HCT116 (cell line): ENCODE results near the gene APBA1. TPM values are rescaled to one million over a fixed set of nuclear protein-coding genes. Genes with fewer than 3 reads are reported as not detected.

ENCODE experiments used
- ATAC-seq: fragments of 200-7000 bp; cut with Tn5 transposase; 2 replicates; pipeline ENCODE4 v1.9.1; 2020; ENCODE audit warnings: mild to moderate bottlenecking, moderate library complexity
- BruUV-seq: library from RNA; stranded (reverse); fragments of 400-500 nt; replicated peaks from 2 replicates; lab custom pipeline; 2021; lab: Mats Ljungman, UMichigan
- CTCF ChIA-PET: fragments of 300-600 bp; sonication (Branson Sonifier 250); formaldehyde crosslinking; loops from one replicate; lab custom pipeline; 2021; ENCODE audit warnings: antibody characterized with exemption; lab: Charles Lee
- POLR2A ChIA-PET: fragments of 300-600, 350-600 bp; sonication (Branson Sonifier 250); formaldehyde crosslinking; loops from one replicate; lab custom pipeline; 2021; ENCODE audit warnings: antibody characterized with exemption; lab: Charles Lee
- RAD21 ChIA-PET, 2 experiments: fragments of 300-600 bp; sonication (Branson Sonifier 250); formaldehyde crosslinking; loops; one replicate each; lab custom pipeline; 2023; ENCODE audit warnings: low total read pairs in 2 of 2; ENCODE audit not compliant: uncharacterized antibody in 2 of 2, unreplicated experiment in 2 of 2, low non-redundant PET in 1 of 2; lab: Charles Lee
- DNase-seq: peaks from one replicate; pipeline ENCODE4 v3.0.0-alpha.2; 2010; ENCODE audit warnings: low read depth, low spot score
- H2AFZ ChIP-seq: fragments of 200-600 bp; shearing (Covaris generic), sonication (generic); 2 replicates; pipeline ENCODE4 v1.6.1; 2017; ENCODE audit warnings: low read depth, mixed run types, mixed read lengths, antibody characterized with exemption, low read length; ENCODE audit not compliant: poor library complexity, severe bottlenecking
- H3K27ac ChIP-seq: 2 replicates; pipeline ENCODE4 v1.5.1; 2012; ENCODE audit warnings: low read depth, low read length
- H3K27me3 ChIP-seq: fragments of 200-600 bp; sonication (generic); 2 replicates; pipeline ENCODE4 v1.6.1; 2016; ENCODE audit warnings: mixed run types, low read length, mixed read lengths; ENCODE audit not compliant: insufficient read depth
- H3K36me3 ChIP-seq, 2 experiments: fragments of 200-500 bp in 1 of 2; fragments of 200-600 bp in 1 of 2; sonication (Bioruptor generic) in 1 of 2; sonication (generic) in 1 of 2; 2 replicates each; pipeline versions ENCODE4 v1.5.1 to v1.6.1; 2014 to 2016; ENCODE audit warnings: low read length in 2 of 2, inconsistent platforms in 1 of 2, mixed read lengths in 1 of 2, mixed run types in 1 of 2; ENCODE audit not compliant: insufficient read depth in 2 of 2, control insufficient read depth in 1 of 2
- H3K4me1 ChIP-seq, 2 experiments: fragments of 200-600 bp in 1 of 2; sonication (generic) in 1 of 2; 2 replicates each; pipeline versions ENCODE4 v1.5.1 to v1.6.1; 2012 to 2017; ENCODE audit warnings: low read length in 2 of 2, inconsistent platforms in 1 of 2, mild to moderate bottlenecking in 1 of 2, mixed read lengths in 1 of 2, mixed run types in 1 of 2, moderate library complexity in 1 of 2; ENCODE audit not compliant: insufficient read depth in 2 of 2, control insufficient read depth in 1 of 2
- H3K4me2 ChIP-seq: fragments of 200-600 bp; sonication (generic); 2 replicates; pipeline ENCODE4 v1.6.1; 2017; ENCODE audit warnings: mixed run types, low read length, mixed read lengths
- H3K4me3 ChIP-seq, 2 experiments: fragments of 200-600 bp in 1 of 2; sonication (generic) in 1 of 2; replicated peaks in 1 of 2; 2 replicates each; pipeline ENCODE4 v1.5.1; 2011 to 2016; ENCODE audit warnings: low read length in 2 of 2, control low read depth in 1 of 2, low read depth in 1 of 2, mild to moderate bottlenecking in 1 of 2, mixed read lengths in 1 of 2, mixed run types in 1 of 2
- H3K79me2 ChIP-seq: fragments of 200-600 bp; sonication (generic); 2 replicates; pipeline ENCODE4 v1.6.1; 2017; ENCODE audit warnings: mild to moderate bottlenecking, mixed run types, low read length, moderate library complexity, mixed read lengths; ENCODE audit not compliant: insufficient read depth
- H3K9ac ChIP-seq: fragments of 200-600 bp; sonication (generic); 2 replicates; pipeline ENCODE4 v1.6.1; 2016; ENCODE audit warnings: low read length, mixed read lengths
- H3K9me2 ChIP-seq: fragments of 200-600 bp; sonication (generic), shearing (Covaris generic); 2 replicates; pipeline ENCODE4 v1.6.1; 2017; ENCODE audit warnings: mixed run types, mild to moderate bottlenecking, moderate library complexity; ENCODE audit not compliant: insufficient read depth
- H3K9me3 ChIP-seq, 2 experiments: fragments of 200-500 bp in 1 of 2; fragments of 200-600 bp in 1 of 2; sonication (Bioruptor generic) in 1 of 2; sonication (generic) in 1 of 2; 2 replicates each; pipeline ENCODE4 v1.6.1; 2014 to 2017; ENCODE audit warnings: low read length in 2 of 2, mixed read lengths in 2 of 2, inconsistent platforms in 1 of 2, low read depth in 1 of 2, mild to moderate bottlenecking in 1 of 2, mixed run types in 1 of 2, moderate library complexity in 1 of 2; ENCODE audit not compliant: control insufficient read depth in 1 of 2, insufficient read depth in 1 of 2
- H4K20me1 ChIP-seq: fragments of 200-600 bp; sonication (generic), shearing (Covaris generic); 2 replicates; pipeline ENCODE4 v1.6.1; 2017; ENCODE audit warnings: mixed run types, mild to moderate bottlenecking, moderate library complexity; ENCODE audit not compliant: insufficient read depth
- CBX3 ChIP-seq: IDR thresholded peaks from 2 replicates; pipeline ENCODE4 v1.6.1; 2012; ENCODE audit warnings: low read depth
- CEBPB ChIP-seq: IDR thresholded peaks from 2 replicates; pipeline ENCODE4 v1.6.1; 2012; ENCODE audit warnings: low read depth
- EGR1 ChIP-seq: IDR thresholded peaks from 2 replicates; pipeline ENCODE4 v1.6.1; 2012; ENCODE audit warnings: low read depth
- ELF1 ChIP-seq: IDR thresholded peaks from 2 replicates; pipeline ENCODE4 v1.6.1; 2012; ENCODE audit warnings: low read depth, borderline replicate concordance
- FOSL1 ChIP-seq: IDR thresholded peaks from 2 replicates; pipeline ENCODE4 v1.6.1; 2012; ENCODE audit warnings: low read depth
- POLR2A ChIP-seq: IDR thresholded peaks from 2 replicates; pipeline ENCODE4 v1.7.0; 2011; ENCODE audit warnings: borderline replicate concordance; ENCODE audit not compliant: insufficient read depth, insufficient read length; ENCODE audit errors: extremely low read depth
- SIN3A ChIP-seq: IDR thresholded peaks from 2 replicates; pipeline ENCODE4 v1.6.1; 2012; ENCODE audit warnings: low read depth
- SP1 ChIP-seq: IDR thresholded peaks from 2 replicates; pipeline ENCODE4 v1.6.1; 2012; ENCODE audit warnings: low read depth
- YY1 ChIP-seq: IDR thresholded peaks from 2 replicates; pipeline ENCODE4 v1.6.1; 2011; ENCODE audit warnings: low read length, low read depth, moderate library complexity, mild to moderate bottlenecking; ENCODE audit not compliant: insufficient replicate concordance; ENCODE audit errors: extremely low read depth
- ZFX ChIP-seq: fragments of 450-650 bp; IDR thresholded peaks from 2 replicates; pipeline ENCODE4 v1.6.1; 2017
- intact Hi-C: fragments of 100-400 bp; cut with micrococcal nuclease; formaldehyde crosslinking; loops from 2 replicates; pipeline ENCODE4 v1.10.0; 2022
- total RNA-seq: library from RNA; stranded (reverse); gene quantifications from one replicate; pipeline ENCODE4 v1.2.1, GENCODE V29; 2021; ENCODE audit not compliant: unreplicated experiment
- TF ChIP-seq, protein P1 (sequence below): IDR thresholded peaks from 2 replicates; pipeline ENCODE4 v1.6.1; 2012
- TF ChIP-seq, protein P2 (sequence below): IDR thresholded peaks from 2 replicates; pipeline ENCODE4 v1.6.1; 2012
- TF ChIP-seq, protein P3 (sequence below): IDR thresholded peaks from 2 replicates; pipeline ENCODE4 v1.6.1; 2011; ENCODE audit warnings: mild to moderate bottlenecking, low read length, moderate library complexity; ENCODE audit not compliant: insufficient replicate concordance; ENCODE audit errors: extremely low read depth

Gene APBA1
- total RNA-seq, 1 experiment from 2014 or later, result 0.20 TPM

DNA sequence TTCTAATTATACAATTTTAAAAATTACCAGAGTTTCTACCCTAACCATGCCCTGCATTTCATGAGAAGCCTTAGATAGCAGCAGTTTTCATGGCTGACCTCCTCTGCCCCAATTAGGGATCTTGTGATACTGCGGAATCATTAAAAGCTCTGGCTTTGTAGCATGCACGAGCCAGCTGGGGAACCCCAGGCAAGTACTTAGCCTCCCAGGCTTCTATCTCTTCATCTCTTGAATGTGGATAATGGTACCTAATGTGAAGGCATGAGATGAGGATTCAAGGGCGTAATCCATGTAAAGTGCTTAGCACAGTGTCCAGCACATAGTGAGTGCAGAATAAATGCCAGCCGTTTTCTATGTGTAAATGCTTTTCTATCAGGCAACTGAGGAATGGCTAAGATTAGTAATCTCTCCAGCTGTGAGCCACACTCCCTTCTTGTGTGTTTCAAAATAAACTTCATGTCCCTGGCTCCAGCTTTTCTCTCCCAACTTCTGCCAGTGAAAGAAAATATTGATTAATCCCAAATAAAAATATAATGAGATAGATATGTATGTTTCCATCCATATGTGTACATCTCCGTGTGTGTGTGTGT lies 88.4 kb downstream of the APBA1 start:
- peaks cover 25% of the 10 kb centered on the region for H3K27me3 ChIP-seq
- no TSS peak for BruUV-seq
- ChIA-PET POLR2A (no interaction called here), RAD21 (no interaction called here), CTCF (no interaction called here)
- TF ChIP-seq FOSL1 (no peak), SIN3A (no peak), POLR2A (no peak), ELF1 (no peak), EGR1 (no peak), YY1 (no peak), CBX3 (no peak), ZFX (no peak), SP1 (no peak), CEBPB (no peak)
- TF ChIP-seq, protein P1, sequence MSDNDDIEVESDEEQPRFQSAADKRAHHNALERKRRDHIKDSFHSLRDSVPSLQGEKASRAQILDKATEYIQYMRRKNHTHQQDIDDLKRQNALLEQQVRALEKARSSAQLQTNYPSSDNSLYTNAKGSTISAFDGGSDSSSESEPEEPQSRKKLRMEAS, result no peak
- TF ChIP-seq, protein P2, sequence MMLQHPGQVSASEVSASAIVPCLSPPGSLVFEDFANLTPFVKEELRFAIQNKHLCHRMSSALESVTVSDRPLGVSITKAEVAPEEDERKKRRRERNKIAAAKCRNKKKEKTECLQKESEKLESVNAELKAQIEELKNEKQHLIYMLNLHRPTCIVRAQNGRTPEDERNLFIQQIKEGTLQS, result no peak
- TF ChIP-seq, protein P3, sequence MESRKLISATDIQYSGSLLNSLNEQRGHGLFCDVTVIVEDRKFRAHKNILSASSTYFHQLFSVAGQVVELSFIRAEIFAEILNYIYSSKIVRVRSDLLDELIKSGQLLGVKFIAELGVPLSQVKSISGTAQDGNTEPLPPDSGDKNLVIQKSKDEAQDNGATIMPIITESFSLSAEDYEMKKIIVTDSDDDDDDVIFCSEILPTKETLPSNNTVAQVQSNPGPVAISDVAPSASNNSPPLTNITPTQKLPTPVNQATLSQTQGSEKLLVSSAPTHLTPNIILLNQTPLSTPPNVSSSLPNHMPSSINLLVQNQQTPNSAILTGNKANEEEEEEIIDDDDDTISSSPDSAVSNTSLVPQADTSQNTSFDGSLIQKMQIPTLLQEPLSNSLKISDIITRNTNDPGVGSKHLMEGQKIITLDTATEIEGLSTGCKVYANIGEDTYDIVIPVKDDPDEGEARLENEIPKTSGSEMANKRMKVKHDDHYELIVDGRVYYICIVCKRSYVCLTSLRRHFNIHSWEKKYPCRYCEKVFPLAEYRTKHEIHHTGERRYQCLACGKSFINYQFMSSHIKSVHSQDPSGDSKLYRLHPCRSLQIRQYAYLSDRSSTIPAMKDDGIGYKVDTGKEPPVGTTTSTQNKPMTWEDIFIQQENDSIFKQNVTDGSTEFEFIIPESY, result no peak
- H3K79me2 ChIP-seq, result no peaks in the 10 kb centered on the region
- H3K4me3 ChIP-seq, result no peak overlapping the region
- H3K4me1 ChIP-seq, result no peaks in the 10 kb centered on the region
- no peaks in the 10 kb centered on the region for H3K9me3 ChIP-seq
- no peak for ATAC-seq
- no peak overlapping the region for H3K9ac ChIP-seq
- intact Hi-C loops, result no loop called here
- DNase-seq, result no peak
- no peak overlapping the region for H2AFZ ChIP-seq
- no peak overlapping the region for H3K4me2 ChIP-seq
- no peaks in the 10 kb centered on the region for H3K36me3 ChIP-seq
- no peaks in the 10 kb centered on the region for H3K9me2 ChIP-seq
- H4K20me1 ChIP-seq, result no peaks in the 10 kb centered on the region
- H3K27ac ChIP-seq, result no peak overlapping the region
